Stimulated activated CD4-positive, alpha-beta T cell treated with anti-CD3 and anti-CD28 coated beads, Interleukin-15, amount 100 ng/mL, for 24 hours (primary cell): ENCODE measurements around the gene CCDC63.
A peak's percentile ranks its signal among the peaks of the same experiment; 100 is the strongest.

Experiments used
- DNase-seq: peaks from one replicate; pipeline ENCODE4 v3.0.0-alpha.2; 2020

Gene CCDC63

DNA sequence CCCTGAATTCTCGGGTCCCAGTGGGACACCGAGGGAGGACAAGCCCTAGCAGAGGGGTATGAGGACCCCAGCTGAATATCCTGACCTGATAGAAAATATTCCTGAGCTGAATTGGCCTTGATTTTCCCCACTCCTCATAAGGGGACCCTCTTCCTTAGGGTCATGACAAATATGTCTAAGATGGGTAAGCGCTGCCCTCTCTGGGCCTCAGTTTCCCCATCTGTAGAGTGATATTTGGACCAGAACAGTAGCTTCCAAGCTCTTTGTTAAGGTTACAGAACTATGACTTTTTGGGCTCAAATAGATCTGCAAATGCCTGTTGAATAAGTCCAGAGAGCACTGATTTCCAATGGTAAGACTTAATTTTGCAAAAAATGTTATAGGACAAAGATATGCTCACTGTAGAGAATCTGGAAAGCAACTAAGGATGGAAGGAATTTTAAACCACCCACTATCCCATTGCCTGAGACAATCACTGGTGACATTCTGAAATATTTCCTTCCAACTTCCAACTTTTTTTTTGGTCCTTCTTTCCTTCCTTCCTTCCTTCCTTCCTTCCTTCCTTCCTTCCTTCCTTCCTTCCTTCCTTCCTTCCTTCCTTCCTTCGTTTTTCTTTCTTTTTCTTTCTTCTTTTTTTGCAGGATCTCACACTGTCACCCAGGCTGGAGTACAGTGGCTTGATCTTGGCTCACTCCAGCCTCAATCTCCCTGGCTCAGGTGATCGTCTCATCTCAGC is 41.6 kb downstream of the CCDC63 start:
- no peak for DNase-seq

DNA sequence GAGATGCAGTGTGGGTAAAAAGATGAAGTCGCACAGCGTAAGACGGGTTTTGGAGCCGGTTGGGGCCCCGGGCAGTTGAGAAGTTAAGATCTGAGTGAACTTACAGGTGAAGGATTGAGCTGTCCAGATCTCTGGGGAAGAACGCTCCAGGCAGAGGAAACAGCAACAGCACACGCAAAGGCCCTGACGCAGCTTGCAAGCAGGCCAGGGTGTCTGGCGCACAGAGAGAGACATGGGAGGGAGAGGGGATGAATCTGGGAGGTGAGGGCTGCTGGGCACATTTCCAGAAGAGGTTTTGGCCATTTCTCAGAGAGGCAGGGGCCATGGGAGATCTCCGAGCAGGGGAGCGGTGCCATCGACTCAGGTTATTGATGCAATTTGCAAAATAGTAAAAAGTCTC is 42.6 kb downstream of the CCDC63 start:
- DNase-seq = no peak

DNA sequence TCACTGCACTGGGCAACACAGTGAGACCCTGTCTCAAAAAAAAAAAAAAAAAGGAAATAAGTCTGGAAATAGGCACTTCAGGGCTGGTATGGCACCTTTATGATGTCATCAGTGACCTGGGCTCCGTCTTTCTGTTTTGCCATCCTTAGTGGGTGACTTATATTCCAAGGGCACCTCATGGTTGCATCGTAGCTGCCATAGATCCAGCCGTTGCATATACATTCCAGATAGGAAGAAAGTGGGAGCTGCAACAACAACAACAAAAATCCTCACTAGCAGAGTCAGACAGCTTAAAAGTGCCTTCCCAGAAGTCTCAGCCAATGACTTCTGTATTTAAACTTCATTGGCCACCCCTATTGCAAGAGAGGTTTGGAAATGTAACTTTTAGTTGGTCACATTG is 47.2 kb downstream of the CCDC63 start:
- no peak for DNase-seq

DNA sequence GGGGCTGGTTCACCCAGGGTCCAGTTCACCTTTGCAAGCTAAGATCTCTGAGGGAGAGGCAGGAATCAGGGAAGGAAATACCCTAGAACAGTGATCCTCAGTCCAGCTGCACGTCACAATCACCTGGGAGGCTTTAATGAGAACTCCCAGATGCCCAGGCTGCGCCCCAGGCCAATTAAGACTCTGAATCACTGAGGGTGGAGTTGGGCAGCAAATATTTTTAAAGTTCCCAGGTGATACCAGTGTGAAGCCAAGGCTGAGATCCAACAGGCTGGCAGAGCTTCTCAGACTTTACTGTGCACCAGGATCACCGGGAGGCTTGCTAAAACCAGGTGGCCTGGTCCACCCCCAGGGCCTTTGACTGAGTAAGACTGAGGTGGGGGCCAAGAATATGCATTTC is 49.8 kb downstream of the CCDC63 start:
- DNase-seq = no peak

DNA sequence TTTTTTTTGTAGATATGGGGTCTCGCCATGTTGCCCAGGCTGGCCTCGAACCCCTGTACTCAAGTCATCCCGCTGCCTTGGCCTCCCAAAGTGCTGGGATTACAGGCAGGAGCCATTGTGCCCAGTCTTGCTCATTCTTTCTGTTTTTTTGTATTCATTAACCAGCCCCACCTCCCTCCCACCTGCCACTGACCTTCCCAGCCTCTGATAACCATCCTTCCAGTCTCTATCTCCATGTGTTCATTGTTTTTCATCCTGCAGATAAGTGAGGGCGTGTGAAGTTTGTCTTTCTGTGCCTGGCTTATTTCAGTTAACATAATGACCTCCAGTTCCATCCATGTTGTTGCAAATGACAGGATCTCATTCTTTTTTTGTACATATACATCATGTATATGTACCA is 54.6 kb downstream of the CCDC63 start:
- DNase-seq = no peak

DNA sequence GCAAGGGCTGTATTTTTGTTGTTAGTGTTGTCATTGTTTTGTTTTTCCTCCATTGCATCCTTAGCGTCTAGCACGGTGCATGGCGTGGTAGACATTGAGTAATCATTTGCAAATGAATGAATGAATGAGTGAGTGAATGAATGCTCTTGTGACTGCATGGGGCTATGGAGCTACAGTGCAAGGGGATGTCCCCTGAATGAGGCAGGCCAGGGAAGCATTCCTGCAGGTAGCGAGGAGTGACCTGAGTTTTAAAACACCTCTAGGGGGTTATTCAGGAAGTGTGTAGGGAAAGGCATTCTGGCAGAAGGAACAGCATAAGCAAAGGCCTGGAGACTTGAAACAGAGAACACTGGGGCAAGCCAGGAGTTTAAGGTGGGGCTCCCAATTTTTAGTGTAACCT is 56.7 kb downstream of the CCDC63 start:
- DNase-seq = no peak

DNA sequence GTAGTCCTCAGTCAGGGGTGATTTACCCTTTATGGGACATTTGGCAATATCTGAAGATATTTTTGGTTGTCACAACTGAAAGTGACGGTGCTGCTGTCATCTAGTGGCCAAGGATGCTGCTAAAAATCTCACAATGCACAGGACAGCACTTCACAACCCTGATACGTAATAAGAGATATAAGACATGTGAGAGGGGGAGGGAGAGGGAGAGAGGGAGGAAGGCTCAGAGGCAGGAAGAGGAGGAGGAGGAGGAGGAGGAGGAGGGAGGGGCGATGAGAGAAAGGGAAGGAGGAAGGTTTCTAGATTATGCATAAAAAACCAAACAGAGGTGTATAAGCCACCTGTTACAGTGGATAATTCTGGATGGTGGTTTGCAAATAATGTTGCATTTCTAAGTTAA is 59.3 kb downstream of the CCDC63 start:
- peak; percentile 5 for DNase-seq

DNA sequence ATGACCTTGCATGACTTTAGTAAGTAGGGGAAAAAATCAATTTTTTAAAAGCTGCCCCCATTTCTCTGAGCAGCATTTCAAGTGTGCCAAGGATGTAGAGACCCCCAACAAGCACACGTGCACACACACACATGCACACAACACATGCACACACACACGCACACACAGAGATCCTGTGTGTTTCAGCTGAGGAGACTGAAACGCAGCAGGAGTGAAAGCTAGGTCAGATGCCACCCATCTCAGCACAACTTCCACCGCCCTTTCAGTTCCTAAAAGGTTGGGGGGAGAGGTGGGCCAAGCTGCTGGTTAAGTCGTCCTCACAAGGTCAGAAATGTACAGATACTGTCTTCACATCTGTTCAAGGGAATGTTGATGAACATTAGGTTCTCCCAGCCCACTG is 59.7 kb downstream of the CCDC63 start:
- no peak for DNase-seq

DNA sequence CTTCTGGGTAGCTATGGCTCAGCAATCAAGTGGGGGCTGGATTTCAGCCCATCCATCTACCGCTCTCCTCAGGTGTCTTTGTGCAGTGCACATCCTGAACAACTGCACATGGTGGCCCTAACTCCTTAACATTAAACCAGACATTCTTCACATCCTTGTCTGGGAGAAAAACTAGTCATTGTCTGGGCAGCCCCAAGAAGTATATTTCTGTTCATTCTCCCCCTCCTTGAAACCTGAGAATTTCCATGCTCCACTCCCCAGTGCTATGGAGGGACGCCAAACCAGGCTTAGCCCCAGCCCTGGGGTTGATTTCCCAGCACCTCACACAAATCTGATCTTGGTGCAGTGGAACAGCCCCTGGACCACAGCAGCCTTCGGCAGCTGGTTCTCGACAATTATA is 60.2 kb downstream of the CCDC63 start:
- no peak for DNase-seq

DNA sequence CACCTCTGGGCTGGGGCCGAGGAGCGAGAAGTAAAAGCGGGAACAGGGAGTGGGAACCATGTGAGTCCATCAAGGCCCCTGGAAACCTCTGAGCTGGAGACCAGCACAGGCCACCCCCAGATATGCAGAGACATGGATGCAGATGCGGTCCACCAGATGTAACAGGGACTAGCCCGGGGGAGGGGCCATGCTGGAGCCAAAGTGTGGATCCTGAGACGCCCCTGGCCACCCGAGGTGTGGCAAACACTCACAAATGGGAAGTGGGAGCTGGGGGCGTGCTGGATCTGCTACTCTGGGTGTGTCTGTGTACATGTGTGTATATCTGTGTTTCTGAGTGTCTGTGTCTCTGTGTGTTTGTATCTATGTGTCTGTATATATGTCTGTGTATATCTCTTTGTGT is 60.8 kb downstream of the CCDC63 start:
- no peak for DNase-seq

DNA sequence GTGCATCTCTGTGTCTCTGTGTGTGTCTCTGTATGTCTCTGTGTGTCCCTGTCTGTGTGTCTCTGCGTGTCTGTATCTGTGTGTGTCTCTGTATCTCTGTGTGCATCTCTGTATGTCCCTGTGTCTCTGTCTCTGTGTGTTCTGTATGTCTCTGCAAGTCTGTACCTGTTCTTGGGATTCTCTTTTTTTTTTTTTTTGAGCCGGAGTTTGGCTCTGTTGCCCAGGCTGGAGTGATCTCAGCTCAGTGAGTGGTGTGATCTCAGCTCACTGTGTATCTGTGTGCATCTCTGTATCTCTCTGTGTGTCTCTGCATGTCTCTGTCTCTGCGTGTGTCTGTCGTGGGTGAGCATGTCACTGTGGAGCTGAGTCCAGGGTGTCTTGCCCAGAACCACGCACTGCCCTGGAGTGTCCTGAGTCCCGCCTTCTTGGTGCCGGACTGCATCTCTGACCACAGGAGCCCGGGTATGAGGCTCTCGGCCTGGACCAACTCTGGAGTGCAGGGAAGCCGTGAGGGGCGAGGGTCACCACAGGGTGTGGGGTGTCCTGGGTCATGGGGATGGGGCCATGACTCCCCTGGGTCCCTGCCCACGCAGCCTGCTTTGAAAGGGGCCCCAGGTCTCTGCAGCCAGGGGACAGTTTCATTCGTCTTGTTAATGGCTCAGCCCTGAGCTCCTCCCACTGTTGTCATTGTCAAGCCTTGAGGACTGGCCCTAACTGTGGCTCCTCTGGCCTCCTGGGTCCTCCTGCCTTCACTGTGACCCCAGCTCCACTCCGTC is 61.8 kb downstream of the CCDC63 start:
- DNase-seq = no peak

DNA sequence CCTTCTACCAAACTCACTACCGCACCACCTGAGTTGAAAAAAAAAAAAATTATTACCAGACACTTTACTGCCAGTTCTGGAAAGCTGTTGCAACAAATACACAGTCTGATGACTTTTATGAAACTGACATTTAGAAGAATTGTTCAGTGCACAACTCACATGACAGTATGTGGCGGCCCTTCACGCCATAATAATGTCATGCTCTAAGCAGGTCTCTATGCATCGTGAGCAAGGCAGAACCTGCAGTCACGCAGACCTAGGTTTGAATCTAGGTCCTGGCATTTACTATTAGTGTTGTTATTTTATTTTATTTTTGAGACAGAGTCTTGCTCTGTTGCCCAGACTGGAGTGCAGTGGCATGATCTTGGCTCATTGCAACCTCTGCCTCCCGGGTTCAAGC is 65.5 kb downstream of the CCDC63 start:
- DNase-seq = no peak

DNA sequence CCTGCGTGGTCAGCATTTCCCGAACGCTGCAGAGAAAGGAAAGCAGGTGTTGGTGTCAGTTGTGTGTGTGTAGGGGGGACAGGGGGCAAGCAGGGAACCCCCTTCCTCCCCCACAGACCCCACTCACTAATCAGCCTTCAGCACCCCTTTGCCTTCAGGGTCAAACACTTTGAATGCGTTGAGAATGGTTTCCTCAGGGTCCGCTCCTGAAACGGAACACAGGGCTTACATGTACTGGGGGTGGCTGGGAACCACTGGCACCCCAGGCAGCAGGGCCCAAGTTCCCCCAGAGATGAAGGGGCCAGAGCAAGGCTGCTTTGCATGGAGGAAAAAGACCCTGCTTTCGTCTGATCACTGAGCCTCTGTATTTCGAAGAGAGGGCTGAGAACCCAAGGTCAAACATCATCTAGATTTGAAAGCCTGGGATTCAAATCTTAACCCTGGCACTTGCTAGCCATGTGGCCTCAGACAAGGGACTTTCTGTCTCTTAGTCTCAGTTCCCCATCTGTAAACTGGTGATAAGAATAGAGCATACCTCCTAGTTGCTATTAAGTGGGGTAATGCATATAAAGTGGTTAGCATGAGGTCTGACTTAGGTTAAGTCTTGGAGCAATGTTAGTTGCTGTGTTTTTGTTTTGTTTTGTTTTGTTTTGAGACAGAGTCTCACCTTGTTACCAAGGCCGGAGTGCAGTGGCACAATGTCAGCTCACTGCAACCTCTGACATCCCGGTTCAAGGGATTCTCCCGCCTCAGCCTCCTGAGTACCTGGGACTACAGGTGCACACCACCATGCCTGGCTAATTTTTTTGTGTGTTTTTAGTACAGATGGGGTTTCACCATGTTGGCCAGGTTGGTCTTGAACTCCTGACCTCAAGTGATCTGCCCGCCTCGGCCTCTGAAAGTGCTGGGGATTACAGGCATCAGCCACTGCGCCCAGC is 66.6 kb downstream of the CCDC63 start:
- no peak for DNase-seq

DNA sequence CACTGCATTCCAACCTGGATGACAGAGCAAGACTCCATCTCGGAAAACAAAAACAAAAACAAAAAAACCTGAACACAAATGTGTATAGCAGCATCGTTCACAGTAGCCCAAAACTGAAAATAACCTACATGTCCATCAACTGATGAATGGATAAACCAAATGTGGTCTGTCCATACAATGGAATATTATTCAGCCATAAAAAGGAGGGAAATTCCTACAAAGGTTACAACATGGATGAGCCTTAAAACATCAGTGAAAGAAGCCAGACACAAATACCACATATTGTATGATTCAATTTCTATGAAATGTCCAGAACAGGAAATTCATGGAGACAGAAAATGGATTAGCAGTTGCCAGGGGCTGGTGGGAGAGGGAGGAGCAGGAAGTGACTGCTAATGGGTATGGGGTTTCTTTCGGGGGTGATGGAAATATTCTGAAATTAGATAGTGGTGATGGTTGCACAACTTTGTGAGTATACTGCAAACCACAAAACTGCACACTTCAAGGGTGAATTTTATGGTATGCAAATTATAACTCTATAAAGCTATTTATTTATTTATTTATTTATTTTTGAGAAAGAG is 69.6 kb downstream of the CCDC63 start:
- no peak for DNase-seq

DNA sequence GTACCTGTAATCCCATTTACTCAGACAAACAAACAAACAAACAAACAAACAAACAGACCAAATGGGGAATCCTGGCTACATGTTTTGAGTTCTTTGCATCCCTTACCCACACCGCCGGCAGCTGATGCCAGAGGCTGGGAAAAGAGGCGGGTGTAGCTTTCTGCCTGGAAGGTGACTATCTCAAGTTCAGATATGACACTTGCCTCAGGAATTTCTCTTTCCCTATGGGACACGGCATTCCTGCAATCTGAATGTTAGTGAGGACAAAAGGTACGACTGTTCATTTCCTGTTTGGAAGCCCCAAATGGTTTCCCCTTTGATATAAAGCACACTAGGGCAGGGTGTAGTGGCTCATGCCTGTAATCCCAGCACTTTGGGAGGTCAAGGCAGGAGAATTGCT is 70.7 kb downstream of the CCDC63 start:
- no peak for DNase-seq

DNA sequence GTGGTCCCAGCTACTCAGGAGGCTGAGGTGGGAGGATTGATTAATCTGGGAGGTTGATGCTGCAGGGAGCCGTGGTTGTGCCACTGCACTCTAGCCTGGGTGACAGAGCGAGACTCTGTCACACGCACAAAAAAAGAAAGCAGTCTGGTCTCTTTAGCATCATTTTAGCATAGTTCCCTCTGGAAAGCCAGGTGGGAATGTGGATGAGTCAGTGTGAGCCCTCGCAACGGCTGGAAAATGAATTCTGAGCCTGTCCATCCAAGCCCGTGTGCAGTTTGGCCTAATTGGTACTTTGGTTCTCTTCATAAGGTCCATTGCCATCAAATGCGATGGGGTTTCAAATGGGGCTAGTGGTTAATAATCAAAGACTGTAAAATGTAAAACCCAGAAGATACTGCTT is 71.2 kb downstream of the CCDC63 start:
- no peak for DNase-seq

DNA sequence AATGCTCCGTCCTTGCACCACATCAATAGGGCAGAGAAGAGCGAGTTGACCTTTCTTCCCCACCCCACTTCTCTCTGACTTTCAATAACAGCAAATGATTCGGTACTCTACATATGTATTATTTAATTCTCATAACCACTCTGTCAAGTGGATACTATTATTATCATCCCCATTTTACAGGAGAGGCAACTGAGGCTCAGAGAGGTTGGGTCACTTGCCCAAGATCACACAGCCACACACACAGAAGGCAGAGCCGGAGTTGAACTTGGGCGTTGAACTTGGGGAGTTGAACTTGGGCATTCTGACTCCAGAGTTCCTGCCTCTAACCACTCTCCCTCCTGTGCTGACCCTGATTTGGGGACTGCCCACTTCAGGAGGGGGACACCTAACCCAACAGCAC is 72.9 kb downstream of the CCDC63 start:
- no peak for DNase-seq

DNA sequence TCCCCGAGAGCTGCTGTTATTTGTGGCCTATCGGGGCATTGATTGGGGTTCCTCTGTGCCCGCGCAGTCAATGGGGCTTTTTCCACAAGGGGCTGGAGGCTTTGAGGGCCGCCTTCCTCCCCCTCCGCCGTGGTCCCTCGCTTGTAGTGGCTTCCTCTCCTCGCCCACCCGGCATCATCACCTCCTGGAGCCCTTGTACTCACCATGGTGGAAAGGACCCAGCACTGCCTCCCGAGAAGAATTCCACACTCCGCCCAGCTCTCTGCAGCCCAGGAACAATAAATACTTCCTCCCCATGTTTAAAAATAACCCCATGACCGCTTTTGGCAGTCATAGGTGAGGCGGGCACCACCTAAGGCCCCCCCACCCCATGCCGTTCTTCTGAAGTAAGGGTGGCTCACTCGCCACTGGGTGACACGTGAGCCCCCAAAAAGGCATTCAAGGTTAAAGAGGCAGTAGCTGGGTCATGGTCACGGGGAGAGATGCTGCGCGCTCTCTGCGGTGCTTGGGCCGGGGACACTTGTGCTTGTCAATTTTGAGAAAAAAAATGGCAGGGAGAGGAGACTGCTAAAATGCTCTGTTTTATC is 73.6 kb downstream of the CCDC63 start, which contains the start of gene MYL2:
Gene MYL2 (minus strand): TSS at position 256 of the 587 bp plus-strand sequence. CDS start 50 bp downstream, at position 206.
- no peak for DNase-seq

DNA sequence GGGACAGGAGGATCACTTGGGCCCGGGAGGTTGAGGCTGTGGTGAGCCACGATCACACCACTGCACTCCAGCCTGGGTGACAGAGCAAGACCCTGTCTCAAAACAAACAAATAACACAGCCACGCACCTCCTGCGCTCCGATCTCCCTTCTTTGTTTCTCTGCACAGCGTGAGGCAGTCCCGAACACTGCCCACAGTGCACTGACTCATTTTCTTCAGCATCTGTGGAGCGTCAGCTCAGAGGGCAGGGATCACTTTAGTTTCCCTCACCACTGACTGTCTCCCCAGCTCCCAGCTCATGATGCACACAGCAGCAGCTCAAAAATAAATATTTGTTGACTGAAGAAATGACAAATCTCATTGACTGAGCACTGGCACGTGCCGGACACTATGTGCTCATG is 74.5 kb downstream of the CCDC63 start:
- DNase-seq = no peak

DNA sequence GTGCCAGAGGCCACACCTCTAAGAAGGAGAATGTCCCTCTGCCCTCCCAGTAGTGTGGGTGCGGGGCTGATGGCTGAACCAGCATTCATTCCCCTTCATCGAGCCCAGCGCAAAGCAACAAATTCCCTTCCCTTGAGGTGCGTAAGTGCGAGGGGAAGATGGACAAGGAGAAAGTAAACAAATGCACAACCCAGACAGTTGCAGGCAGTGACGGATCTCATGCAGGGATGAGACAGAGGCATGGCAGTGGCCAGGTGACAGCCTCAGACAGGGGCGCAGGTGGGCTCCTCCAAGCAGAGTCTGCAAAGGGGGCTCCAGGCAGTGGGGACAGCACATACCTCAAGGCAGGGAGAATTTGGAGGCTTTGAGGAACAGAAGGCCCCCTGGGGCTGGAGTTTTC is 75.9 kb downstream of the CCDC63 start:
- DNase-seq = no peak

DNA sequence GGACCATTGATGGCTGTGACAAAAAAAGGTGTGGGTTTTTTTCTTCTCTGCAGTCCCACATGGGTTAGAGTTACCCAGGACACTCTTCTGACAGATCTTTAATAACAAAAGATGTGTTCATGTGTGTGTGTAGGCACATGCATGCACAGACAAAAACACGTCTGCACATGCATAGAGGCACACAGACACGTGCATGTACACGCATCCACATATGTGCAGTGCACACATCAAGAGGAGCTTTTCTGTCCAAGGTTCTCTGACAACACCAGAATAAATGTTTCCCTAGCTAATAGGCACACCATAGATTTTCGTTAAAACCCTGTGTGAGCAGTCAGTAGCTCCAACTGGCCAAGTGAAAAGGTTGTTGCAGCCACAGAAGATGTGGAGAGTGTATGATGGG is 76.4 kb downstream of the CCDC63 start:
- DNase-seq = no peak

DNA sequence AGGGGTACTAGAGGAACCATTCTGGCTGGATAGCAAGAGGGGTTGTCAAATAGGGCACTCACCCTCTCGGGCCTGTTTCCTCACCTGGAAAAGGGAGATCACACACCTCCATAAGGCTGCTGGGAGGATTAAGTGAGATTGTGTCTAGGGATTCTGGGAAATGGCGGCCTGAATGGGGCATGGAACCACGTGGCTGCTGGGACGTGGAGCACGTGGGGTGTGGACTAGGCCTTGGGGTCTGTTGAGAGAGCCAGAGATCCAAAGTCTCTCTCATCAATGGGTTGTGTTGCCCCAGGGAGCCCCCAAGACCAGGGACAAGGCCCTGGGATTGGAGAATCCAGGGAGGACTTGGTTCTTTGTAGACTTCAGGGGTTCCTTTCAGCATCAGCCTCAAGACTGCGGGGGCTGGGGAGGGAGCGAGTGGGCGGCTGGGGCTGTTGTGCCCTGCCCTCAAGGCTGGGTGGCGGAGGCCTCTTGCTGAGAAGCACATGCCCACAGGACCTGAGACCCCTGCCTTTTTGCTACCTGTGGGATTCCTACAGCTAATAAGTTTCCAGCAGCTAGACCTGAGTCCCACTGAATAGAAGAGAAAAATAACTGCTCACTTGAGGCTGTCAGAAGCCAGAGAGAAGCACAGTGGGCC is 77.0 kb downstream of the CCDC63 start:
- DNase-seq = no peak
